ENCODE results near the gene LRTM2.

DNA sequence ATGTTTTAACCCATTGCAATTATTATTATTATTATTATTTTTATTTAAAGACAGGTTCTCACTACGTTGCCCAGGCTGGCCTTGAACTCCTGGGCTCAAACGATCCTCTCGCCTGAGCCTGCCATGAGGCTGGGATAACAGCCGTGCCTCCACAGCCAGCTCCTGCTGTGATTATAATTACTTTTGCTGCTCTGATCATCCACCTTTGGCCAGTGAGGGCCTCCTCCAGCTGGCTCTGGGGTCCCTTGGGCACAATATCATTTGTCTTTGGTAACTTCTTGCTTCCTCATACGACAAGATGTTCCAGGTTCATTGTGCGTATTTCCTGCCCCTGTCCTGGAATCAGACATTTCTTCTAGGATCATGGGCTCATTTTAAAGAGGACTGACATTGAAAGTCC, 28.4 kb downstream of the LRTM2 start:
- TF ChIP-seq, protein P1, sequence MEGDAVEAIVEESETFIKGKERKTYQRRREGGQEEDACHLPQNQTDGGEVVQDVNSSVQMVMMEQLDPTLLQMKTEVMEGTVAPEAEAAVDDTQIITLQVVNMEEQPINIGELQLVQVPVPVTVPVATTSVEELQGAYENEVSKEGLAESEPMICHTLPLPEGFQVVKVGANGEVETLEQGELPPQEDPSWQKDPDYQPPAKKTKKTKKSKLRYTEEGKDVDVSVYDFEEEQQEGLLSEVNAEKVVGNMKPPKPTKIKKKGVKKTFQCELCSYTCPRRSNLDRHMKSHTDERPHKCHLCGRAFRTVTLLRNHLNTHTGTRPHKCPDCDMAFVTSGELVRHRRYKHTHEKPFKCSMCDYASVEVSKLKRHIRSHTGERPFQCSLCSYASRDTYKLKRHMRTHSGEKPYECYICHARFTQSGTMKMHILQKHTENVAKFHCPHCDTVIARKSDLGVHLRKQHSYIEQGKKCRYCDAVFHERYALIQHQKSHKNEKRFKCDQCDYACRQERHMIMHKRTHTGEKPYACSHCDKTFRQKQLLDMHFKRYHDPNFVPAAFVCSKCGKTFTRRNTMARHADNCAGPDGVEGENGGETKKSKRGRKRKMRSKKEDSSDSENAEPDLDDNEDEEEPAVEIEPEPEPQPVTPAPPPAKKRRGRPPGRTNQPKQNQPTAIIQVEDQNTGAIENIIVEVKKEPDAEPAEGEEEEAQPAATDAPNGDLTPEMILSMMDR (conservative IDR thresholded peaks at IDR 0.05; ENCODE audit: low read depth, low read length), result no peak
- no peak for TF ChIP-seq EZH2phosphoT487 (IDR thresholded peaks at IDR 0.05; ENCODE audit: borderline replicate concordance, low read length)
- no peak for TF ChIP-seq EZH2 (IDR thresholded peaks at IDR 0.05; ENCODE audit: low read length, unreplicated experiment)

All from PC-3 (cell line).